Adipose tissue (tissue), 3 donors: ENCODE measurements around the gene OR1M1. TPM values are rescaled to one million over a fixed set of nuclear protein-coding genes. Genes with fewer than 3 reads are reported as not detected.

ENCODE experiments used
- polyA plus RNA-seq, 3 donors: library from polyadenylated mRNA; stranded (reverse); fragments of 200-250 nt; gene quantifications; one replicate each; pipeline ENCODE4 v1.2.3, GENCODE V29; 2013
- donor health status: healthy with polysubstance abuse.
- donor health status: Bipolar disorder and iron deficiency.
- donor health status: healthy.

Gene OR1M1
- polyA plus RNA-seq, 3 donors: not detected

Other genes starting within 250 kb of the OR1M1 start
- 1 to 10 TPM in 1 of 3 donors, under 1 TPM in 2; 0.03 to 3.3 (median 0.90) TPM for gene MUC16, start 76.7 kb upstream of the OR1M1 start, polyA plus RNA-seq
- gene OR7G2, start 20.4 kb downstream of the OR1M1 start, polyA plus RNA-seq: not detected
- not detected for gene OR7G1, start 28.7 kb downstream of the OR1M1 start, polyA plus RNA-seq
- not detected for gene OR7G3, start 39.9 kb downstream of the OR1M1 start, polyA plus RNA-seq
- 10 to 100 TPM; 12.4 to 18.8 (median 14.6) TPM for gene ZNF317, start 53.3 kb downstream of the OR1M1 start, polyA plus RNA-seq
- under 1 TPM; 0.03 to 0.11 (median 0.07) TPM for gene OR7D2, start 91.9 kb downstream of the OR1M1 start, polyA plus RNA-seq
- not detected for gene OR7D4, start 132.5 kb downstream of the OR1M1 start, polyA plus RNA-seq
- not detected for gene OR7E24, start 163.9 kb downstream of the OR1M1 start, polyA plus RNA-seq
- gene ZNF699, start 222.8 kb downstream of the OR1M1 start, polyA plus RNA-seq: 1 to 10 TPM in 2 of 3 donors, under 1 TPM in 1; 0.34 to 1.8 (median 1.4) TPM
- 10 to 100 TPM in 1 of 3 donors, 1 to 10 TPM in 2; 5.6 to 12.1 (median 6.2) TPM for gene ZNF559, start 237.1 kb downstream of the OR1M1 start, polyA plus RNA-seq